NCI-H2196 (cell line): ENCODE results near the gene NEB.

ENCODE experiments used
- DNase-seq: peaks from one replicate; lab custom pipeline; 2025; ENCODE audit not compliant: unreplicated experiment; lab: John Stamatoyannopoulos, UW

The NEB gene

GRCh38 chr2:151491496-151491895 lies 242.8 kb downstream of the NEB start:
- no peak for DNase-seq

DNA sequence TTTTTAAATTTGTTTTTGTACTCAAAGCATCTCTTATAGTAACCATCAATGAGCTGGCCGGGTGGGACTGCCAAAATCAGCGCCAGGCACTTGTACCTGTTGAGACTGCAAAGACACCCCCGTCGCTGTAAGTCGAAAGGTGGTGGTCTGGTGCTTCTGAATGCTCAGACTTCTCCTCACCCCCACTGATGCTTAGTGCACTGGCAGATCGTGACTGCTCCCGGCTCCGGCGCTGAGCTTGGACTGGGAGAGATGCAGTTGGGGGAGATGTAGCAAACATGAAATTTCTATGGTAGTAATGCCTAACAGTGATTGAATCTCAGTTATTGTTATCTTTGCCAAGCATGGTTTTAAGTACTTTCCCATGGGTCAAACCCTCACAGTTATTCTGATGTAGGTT lies 244.0 kb downstream of the NEB start:
- DNase-seq, result no peak

DNA sequence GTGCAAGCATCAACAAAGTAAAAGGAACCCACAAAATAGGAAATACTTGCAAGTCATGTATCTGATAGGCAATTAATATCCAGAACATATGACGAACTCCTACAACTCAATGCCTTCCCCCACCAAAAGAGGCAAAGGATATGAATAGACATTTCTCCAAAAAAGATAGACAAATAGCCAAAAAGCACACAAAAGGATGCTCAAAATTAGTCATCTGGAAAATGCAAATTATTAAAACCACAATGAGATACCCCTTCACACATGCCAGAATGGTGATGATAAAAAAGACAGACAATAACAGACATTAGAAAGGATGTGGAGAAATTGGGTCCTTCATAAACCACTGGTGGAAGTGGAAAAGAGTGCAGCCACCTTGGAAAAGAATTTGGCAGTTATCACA lies 248.2 kb downstream of the NEB start:
- no peak for DNase-seq

DNA sequence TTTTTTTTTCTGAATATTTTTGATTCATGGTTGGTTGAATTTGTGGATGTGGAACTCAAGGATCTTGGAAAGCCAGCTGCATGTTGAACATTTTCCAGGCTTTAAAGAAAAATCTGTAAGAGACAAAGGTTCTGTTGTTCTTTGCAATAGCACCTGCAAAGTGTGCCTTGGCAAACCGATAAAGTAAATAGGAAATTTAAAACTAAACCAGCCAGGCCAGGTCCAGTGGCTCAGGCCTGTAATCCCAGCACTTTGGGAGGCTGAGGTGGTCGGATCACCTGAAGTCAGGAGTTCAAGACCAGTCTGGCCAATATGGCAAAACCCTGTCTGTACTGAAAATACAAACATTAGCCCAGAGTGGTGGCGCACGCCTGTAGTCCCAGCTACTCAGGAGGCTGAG lies 250.2 kb downstream of the NEB start:
- DNase-seq, result no peak

- DNase-seq, result no peak
Measured at GRCh38 chr2:151483546-151483945, 250.7 kb downstream of the NEB start.

- DNase-seq, result no peak
Measured at GRCh38 chr2:151482171-151482725, 252.0 kb downstream of the NEB start.

GRCh38 chr2:151481744-151482143 lies 252.5 kb downstream of the NEB start:
- DNase-seq, result no peak

- no peak for DNase-seq
Measured at GRCh38 chr2:151478011-151478410, 256.3 kb downstream of the NEB start.

DNA sequence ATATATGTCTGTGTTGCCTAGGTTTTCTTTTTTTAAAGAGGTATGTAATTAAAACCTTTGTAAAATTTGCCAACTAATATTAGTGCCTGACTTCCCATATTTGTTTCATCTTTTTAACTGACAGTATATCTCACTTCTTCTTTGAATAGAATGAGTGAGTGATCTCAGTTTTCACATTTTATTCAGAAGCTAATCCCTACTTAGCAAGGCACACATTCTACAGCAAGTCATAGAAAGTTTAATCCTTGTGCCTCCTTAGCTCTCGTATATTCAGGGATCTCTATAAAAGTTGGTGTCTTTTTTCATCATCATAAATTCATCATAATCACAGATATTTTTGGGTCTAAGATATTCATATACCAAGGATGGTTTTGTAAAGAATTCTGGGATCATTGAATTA lies 258.0 kb downstream of the NEB start:
- DNase-seq, result no peak

- no peak for DNase-seq
Measured at GRCh38 chr2:151475071-151475470, 259.2 kb downstream of the NEB start.

GRCh38 chr2:151472966-151473365 lies 261.3 kb downstream of the NEB start:
- DNase-seq, result no peak

- no peak for DNase-seq
Measured at GRCh38 chr2:151470556-151470955, 263.7 kb downstream of the NEB start.

DNA sequence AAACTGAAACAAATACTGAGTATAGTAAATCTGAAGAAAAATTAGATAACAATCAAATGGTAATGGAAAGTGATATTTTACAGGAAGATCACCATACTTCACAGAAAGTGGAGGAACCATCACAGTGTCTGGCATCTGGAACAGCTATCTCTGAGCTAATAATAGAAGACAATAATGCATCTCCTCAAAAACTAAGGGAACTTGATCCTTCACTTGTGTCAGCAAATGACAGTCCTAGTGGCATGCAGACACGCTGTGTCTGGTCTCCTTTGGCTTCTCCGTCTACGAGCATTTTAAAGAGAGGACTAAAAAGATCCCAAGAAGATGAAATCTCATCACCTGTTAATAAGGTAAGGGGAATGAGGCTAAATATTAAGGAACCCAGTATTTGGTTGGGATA lies 268.5 kb downstream of the NEB start:
- DNase-seq, result no peak

DNA sequence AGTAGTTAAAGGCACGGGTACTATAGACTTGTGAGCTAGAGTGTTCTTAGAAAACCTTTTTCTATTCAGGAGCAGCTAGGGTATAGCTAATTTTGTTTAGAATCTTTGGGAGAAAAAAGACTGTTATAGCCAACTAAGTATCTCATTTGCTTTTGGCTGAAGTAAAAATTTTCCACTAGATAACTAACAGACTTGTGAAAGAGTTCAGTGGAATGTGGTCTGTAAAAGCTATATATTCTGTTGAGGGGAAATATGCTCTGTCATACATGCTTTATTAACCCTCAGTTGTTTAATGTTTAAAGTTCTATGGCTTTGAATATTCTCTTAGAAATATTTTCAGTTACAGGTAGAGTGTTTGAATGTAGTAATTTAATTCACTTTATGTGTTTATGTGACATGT lies 274.9 kb downstream of the NEB start:
- no peak for DNase-seq

- DNase-seq, result no peak
Measured at GRCh38 chr2:151439127-151439526, 295.1 kb downstream of the NEB start.

DNA sequence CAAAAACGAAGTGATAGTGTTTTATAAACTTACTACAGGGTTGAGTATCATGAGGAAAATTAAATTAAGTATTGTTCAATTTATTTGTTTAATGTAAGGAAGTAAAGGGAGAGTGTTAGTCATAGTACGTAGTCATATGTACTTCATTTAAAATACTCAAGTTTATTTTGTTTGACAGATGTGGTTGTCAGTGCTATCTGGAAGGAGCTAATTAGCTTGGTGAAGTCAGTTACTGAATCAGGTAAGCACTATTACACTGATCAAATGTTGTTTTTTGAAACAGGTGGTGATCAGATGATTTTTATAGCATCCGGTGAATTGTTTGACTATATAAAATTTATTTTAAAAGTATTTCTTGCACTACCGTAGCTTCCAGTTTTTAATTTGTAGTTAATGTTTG lies 295.8 kb downstream of the NEB start:
- no peak for DNase-seq

- DNase-seq, result peak; percentile 27
Measured at GRCh38 chr2:151437630-151438029, 296.6 kb downstream of the NEB start.
